GOT3 (cell line): ENCODE data around the gene SH3RF3.
"Not testable (repeated sequence)": the region's sequence is repeated elsewhere in the genome, so short reads cannot be mapped to it uniquely, and the experiment has no call there.

Source experiments
- DNase-seq: peaks from one replicate; lab custom pipeline; 2025; ENCODE audit warnings: mixed read lengths; lab: John Stamatoyannopoulos, UW

The SH3RF3 gene

GRCh38 chr2:109117780-109118179 is 11.2 kb upstream of the SH3RF3 start:
- DNase-seq, result no peak

DNA sequence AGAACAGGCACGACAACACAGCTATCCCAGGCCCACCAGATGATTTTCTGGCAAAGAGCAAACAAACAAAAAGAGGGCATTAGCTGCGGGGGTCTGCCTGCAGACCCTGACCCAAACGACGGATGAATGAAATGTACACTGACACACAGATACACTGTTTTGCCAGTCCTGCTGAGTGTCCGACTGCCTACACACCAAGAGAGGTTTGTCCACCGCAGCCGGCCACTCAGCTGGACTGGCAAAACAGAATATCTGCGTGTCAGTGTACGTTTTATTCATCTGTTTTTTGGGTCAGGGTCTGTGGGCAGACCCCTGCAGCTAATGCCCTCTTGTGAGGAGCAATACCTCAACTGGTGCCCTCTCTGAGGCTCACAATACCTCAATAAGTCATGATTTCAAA is 10.7 kb upstream of the SH3RF3 start:
- DNase-seq, result no peak

DNA sequence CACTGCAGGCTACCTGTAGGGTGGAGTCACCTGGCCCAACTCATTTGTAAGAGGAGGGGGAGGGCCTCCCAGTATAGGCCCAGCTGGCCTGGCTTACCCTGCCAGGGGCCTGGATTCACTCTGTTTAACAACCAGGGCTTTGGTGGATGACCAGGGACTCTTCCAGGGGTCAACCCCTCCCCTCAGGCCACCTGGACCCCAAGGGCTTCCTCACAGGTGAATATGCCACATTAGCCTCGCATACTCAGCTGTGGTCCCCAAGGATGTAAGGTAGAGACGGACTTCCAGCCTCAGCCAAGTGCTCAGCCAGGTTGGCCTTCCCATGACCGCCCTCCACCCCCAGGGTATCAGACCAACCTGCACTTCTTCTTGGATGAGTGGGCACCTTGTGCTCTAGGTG is 8.8 kb upstream of the SH3RF3 start:
- no peak for DNase-seq

GRCh38 chr2:109120686-109121085 is 8.3 kb upstream of the SH3RF3 start:
- DNase-seq, result not testable (repeated sequence)

DNA sequence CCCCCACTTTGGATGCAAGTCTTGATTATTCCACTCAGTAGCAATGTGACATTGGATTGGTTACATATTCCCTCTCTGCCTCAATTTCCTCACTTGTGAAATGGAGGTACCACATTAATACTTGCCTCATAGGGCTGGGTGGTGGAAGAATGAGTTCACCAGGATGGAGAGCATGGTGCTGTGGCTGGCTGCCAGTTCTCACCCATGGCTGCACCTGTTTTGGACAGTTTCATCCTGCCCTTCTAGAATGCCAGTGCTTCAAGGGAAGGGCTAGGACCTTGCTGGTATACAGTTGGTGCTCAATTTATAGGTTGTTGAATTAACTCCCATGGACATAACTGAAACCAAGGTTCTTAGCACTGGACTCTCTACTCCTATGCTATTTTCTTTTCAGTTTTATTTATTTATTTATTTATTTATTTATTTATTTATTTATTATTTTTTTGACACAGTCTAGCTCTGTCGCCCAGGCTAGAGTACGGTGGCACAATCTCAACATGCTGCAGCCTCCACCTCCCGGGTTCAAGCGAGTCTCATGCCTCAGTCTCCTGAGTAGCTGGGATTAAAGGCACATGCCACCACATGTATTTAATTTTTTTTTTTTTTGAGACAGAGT is 5.3 kb upstream of the SH3RF3 start:
- DNase-seq, result no peak

DNA sequence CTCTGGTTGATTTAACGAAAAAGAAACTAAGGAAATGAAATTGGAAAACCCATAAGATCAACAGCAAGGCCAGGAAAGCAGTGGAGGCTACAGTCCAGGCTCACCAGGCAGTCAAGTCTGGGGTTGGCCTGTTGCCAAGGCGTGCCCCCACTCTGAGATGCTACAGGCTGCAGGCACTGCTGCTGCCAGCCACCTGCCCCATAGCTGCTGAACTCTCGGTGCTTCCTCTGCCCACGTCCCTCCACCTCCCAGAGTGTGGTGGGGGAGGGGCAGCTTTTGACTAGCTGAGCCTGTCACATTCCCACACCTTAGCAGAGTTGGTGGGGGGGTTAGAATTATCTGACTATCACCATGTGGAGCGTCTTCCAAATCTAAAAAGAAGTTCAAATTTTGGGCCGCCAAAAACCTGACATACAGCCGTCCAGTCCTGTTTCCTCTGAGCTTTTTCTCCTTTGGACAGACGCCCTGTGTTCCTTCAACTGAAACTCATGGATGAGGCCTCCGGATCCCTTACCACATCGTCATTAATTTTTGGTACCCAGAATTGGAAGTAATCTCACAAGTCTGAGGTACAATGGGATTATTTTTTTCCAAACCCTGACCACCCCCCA is 3.9 kb upstream of the SH3RF3 start:
- DNase-seq, result no peak

DNA sequence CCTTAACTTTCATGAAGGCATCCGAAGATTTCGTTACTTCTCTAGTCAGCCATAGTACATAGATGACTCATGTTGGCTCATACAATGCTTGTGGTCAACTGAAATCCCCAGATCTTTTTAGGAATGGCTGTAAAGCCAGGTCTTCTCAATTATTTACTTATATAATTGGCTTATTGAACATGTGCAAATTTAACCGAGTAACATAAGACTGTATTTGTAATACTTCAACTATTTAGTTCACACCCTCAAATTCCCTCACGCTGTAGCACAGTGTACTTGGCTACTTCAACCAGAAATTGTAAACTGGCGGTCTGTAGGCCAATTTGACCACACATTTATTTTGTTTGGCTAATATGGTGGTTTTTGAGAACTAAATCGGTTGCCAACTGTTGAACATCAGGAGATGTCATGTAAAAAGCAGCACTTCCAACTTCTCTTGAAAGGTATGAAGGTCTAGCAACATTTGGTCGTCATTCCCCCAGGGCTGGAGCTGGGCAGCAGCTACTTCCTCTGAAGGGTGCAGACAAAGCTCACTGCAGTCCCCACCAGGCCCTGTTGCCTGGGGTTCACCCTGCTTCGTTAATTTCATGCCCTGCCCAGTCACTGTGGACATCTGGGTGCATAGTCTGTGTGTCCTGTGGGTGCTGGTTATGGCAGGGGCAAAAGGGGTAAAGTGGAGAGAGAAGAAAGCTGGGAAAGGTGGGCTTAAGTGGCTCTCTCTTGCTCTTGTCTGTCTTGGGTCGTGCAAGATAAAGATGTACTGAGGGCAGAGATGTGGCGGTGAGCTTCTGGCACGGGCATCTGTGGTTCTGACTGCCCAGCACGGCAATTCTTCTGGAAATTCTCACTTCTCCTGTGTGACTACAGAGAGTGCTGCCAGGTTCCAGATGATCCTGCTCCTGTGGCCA is 3.2 kb upstream of the SH3RF3 start:
- no peak for DNase-seq

GRCh38 chr2:109126501-109126860 is 2.5 kb upstream of the SH3RF3 start:
- no peak for DNase-seq

- no peak for DNase-seq
Measured at GRCh38 chr2:109127556-109127955, 1.4 kb upstream of the SH3RF3 start.

DNA sequence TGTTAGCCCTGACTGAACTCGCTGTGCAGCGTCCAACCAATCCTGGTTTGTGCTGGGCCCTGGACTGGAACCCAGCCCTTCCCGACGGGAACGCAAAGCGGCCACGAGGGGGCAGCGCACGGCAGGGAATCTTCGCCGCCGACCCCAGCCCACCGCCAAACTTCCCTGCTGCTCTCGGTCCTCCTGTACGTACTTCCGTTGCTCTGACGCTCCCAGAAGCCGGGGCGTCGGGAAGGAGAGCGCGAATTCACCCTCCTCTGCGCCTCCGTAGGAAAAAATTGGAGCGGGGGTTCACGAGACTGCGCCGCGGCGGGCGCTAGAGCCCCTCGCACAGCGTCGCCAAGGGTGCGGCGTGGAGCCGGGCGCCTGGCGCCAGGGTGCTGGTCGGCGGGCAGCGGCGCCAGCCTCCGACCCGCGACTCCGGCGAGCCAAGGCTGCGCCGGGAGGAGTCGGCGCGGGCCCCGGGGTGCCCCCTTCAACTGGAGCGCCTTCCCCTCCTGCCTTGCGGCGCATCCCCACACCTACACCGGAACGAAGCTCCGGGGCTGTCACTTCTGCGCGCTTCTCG is 873 bp upstream of the SH3RF3 start:
- DNase-seq, result no peak

DNA sequence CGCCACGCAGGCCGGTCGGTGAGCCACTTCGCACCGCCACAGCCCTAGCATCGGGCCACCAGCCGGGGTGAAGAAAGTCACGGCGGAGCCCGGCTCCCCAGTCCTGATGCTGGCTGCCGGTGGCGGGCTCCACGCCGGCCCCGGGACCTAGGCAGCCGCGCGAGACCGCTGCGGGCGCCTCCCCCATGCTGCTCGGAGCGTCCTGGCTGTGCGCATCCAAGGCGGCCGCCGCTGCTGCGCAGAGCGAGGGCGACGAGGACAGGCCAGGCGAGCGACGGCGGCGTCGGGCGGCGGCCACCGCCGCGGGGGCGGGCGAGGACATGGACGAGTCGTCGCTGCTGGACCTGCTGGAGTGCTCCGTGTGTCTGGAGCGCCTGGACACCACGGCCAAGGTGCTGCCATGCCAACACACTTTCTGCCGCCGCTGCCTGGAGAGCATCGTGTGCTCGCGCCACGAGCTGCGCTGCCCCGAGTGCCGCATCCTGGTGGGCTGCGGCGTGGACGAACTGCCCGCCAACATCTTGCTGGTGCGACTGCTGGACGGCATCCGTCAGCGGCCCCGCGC is 433 bp downstream of the SH3RF3 start:
- DNase-seq, result no peak

DNA sequence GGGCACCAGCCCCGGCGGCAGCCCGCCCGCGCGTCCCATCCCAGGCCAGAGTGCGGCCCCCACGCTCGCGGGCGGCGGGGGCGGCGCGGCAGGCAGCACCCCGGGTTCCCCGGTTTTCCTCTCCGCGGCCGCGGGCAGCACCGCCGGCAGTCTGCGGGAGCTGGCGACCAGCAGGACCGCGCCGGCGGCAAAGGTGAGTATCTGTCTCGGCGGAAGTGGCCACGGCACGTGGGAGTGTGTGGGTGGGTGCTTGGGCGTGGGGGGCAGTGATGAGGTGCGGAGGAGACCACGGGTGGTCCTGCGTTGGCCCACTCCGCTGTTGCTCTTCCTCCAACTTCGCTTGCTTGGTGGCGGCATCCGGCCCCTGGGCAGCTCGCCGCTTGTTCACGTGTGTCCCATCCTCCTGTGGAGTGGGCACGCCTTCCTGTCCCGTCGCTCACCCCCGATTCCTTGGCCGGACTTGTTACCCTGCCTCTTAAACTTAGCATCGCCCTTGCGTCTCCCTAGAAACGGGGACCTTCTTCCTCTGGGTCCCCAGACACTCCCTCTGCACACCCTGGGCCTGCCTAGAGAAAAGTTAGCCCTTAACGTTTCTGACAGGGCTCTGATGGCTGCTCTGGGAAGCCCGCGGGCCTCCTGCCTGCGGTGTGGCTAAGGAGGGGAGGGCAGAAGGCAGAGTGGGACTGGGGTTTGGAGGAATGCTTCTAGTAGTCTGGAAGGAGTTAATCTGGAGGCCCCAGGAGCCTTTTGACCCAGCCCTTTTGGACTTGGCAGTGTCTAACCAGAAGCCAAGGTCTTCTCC is 1.1 kb downstream of the SH3RF3 start:
- DNase-seq, result no peak

DNA sequence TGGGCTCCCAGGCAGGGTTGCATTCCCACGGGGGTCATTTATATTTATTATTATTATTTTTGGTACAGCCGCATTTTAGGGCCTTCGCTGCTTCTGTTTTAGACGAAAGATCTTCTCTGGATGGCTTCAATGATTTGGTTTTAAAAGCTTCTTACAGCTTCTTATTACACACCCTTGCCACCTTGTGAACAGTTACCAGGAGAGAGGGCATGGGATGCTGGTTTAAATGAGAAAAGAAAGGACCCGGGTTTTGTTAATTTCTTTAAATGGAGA is 1.7 kb downstream of the SH3RF3 start:
- DNase-seq, result no peak

DNA sequence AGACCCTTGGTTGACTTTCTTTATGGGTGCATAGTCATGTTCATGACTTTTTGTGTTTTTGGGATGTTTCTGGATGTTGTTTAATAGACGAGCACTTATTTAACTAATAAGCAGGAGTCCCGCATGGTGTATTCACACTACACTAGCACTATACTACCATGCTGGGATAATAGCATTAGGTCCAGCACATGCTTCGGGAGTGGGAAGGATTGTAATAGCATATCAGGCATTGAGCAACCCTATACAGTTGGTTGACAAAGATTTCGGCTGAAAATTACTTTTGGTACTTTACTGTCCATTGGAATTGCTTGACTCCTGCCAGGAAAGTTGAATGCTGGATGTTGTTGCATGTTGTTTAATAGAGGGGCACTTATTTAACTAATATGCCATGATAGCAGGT is 2.8 kb downstream of the SH3RF3 start:
- DNase-seq, result no peak

GRCh38 chr2:109132626-109133025 is 3.6 kb downstream of the SH3RF3 start:
- no peak for DNase-seq

DNA sequence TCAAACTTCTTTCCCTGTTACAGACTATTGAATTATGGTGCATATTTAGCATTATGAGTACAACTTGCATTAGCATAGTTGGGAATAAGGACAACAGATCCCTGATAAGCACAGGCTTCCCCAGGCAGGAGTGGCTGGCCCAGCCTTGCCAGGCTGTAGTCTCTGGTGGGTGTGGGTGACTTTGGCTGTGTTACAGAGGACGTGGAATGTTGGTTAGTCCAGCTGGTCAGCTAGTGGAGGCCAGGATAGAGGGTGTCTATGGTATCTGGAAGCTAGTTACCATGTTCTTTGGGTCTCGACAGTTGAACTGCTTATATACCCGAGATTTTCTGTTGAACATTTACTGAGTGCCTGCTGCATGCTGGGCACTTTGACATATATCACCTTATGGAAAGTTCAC is 4.7 kb downstream of the SH3RF3 start:
- DNase-seq, result no peak

DNA sequence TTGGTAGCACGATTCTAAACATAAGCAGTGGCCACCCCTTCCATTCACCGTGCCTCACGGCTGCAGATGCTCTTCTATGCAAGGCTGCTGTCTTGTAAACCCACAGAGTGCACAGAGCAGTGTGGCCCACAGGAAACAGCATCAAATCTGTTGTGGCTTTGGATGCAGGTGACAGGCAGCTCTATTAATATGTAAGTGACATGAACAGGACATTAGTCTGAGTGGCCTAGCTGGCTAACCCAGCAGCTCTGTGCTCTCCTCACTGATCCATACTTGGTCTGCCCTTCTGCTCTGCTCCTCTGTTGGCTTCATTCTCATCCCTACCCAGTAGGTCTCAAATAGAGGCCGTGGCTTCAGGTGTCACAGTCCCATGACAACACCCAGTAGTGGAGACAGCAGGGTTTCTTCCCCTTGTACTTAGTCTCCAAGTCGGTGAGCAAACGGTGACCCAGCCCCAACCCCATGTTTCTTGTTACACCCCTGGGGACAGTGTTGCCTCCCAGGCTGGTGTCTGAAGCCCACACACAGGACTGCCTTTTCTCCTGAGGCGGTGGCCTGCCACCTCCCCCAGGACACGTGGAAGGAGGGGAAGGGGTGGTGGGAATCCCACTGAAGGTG is 5.8 kb downstream of the SH3RF3 start:
- no peak for DNase-seq

GRCh38 chr2:109135359-109136197 is 6.6 kb downstream of the SH3RF3 start:
- DNase-seq, result no peak

DNA sequence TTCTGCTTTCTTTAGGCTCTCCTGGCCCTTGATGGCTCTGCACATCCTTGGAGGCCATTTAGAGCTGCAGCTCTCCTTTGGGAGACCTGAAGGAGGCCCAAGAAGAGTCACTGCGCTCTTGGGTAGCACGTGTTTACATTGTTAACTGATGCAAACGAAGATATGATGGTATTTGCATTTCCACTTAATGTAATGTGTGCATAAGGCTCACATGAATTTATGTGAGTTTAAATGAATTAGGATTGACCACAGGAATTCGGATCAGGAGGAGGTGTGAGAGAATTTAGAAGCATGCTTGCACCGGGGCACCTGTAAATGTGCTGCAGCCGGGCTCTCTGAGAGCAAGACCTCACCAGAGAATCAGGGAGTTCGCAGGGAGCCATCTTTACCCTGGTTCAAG is 7.5 kb downstream of the SH3RF3 start:
- DNase-seq, result no peak

GRCh38 chr2:109137616-109138015 is 8.6 kb downstream of the SH3RF3 start:
- no peak for DNase-seq

- DNase-seq, result no peak
Measured at GRCh38 chr2:109138449-109138848, 9.4 kb downstream of the SH3RF3 start.
